Hematopoietic multipotent progenitor cell treated with erythropoietin and hydrocortisone succinate and interleukin-3 and kit ligand, for 15 days (in vitro differentiated cells): Measurements from ENCODE around the gene FIBP.
"Not testable (repeated sequence)": the region's sequence is repeated elsewhere in the genome, so short reads cannot be mapped to it uniquely, and the experiment has no call there.

ENCODE experiments used
- DNase-seq: peaks from one replicate; pipeline ENCODE4 v3.0.0-alpha.2; 2015; ENCODE audit warnings: low spot score

FIBP gene

GRCh38 chr11:65915101-65915820 lies 27.0 kb upstream of the FIBP start:
- no peak for DNase-seq

GRCh38 chr11:65912845-65913244 lies 24.6 kb upstream of the FIBP start:
- no peak for DNase-seq

- DNase-seq, result no peak
Observed at GRCh38 chr11:65911682-65912568, 23.7 kb upstream of the FIBP start.

- no peak for DNase-seq
Observed at GRCh38 chr11:65907878-65908277, 19.6 kb upstream of the FIBP start.

GRCh38 chr11:65906602-65907001 lies 18.3 kb upstream of the FIBP start:
- peak; percentile 85 for DNase-seq

- no peak for DNase-seq
Observed at GRCh38 chr11:65903715-65904114, 15.4 kb upstream of the FIBP start.

GRCh38 chr11:65903068-65903481 lies 14.8 kb upstream of the FIBP start:
- DNase-seq, result no peak

GRCh38 chr11:65900899-65901180 lies 12.6 kb upstream of the FIBP start:
- no peak for DNase-seq

GRCh38 chr11:65900125-65900898 lies 12.0 kb upstream of the FIBP start, which contains the start of gene FOSL1:
TSS of gene FOSL1 (minus strand) at chr11:65900388. CDS start at chr11:65900339, 49 bp downstream.
- DNase-seq, result peak; percentile 91

- peak; percentile 85 for DNase-seq
Observed at GRCh38 chr11:65899356-65900124, 11.3 kb upstream of the FIBP start.

GRCh38 chr11:65898656-65899355 lies 10.5 kb upstream of the FIBP start:
- no peak for DNase-seq

- DNase-seq, result no peak
Observed at GRCh38 chr11:65897020-65897471, 8.8 kb upstream of the FIBP start.

GRCh38 chr11:65896034-65896999 lies 8.0 kb upstream of the FIBP start:
- DNase-seq, result no peak

GRCh38 chr11:65895482-65895981 lies 7.3 kb upstream of the FIBP start:
- no peak for DNase-seq

- no peak for DNase-seq
Observed at GRCh38 chr11:65894034-65894591, 5.8 kb upstream of the FIBP start.

- DNase-seq, result no peak
Observed at GRCh38 chr11:65892661-65893317, 4.5 kb upstream of the FIBP start.

- not testable (repeated sequence) for DNase-seq
Observed at GRCh38 chr11:65892137-65892540, 3.9 kb upstream of the FIBP start.

- no peak for DNase-seq
Observed at GRCh38 chr11:65891219-65892136, 3.2 kb upstream of the FIBP start.
